ENCODE results near the gene CEP120. TPM values are rescaled to one million over a fixed set of nuclear protein-coding genes. Genes with fewer than 3 reads are reported as not detected.
"Not testable (repeated sequence)": the region's sequence is repeated elsewhere in the genome, so short reads cannot be mapped to it uniquely, and the experiment has no call there.

The CEP120 gene
- total RNA-seq, 1 experiment from 2014 or later = 36.7 TPM

- H3K4me3 ChIP-seq = no peak overlapping the region
These were observed 26.9 kb upstream of the CEP120 start for GRCh38 chr5:123450114-123450513.

GRCh38 chr5:123449424-123449974 is 26.3 kb upstream of the CEP120 start:
- no peaks in the 10 kb centered on the region for H3K4me1 ChIP-seq (replicated peaks)
- no peak for DNase-seq (ENCODE audit: low read depth in 1 of 2, low spot score in 2 of 2)
- H3K9me3 ChIP-seq (replicated peaks) = no peaks in the 10 kb centered on the region
- H3K27me3 ChIP-seq (replicated peaks) = no peaks in the 10 kb centered on the region; the same call in 1 of the 2 replicates
- no peaks in the 10 kb centered on the region for H3K36me3 ChIP-seq
- H3K4me3 ChIP-seq = no peak overlapping the region
- no peak overlapping the region for H3K27ac ChIP-seq

More at GRCh38 chr5:123450114-123450513, 26.9 kb upstream of the CEP120 start:
- Histone ChIP-seq H3K36me3 (no peaks in the 10 kb centered on the region), H3K27me3 (replicated peaks) (no peaks in the 10 kb centered on the region; the same call in 1 of the 2 replicates), H3K4me1 (replicated peaks) (0 out of 2 replicates have a peak, but pooled peaks cover 3% of the 10 kb centered on the region), H3K9me3 (replicated peaks) (no peaks in the 10 kb centered on the region), H3K27ac (no peak overlapping the region)
- no peak for DNase-seq (ENCODE audit: low read depth in 1 of 2, low spot score in 2 of 2)

DNA sequence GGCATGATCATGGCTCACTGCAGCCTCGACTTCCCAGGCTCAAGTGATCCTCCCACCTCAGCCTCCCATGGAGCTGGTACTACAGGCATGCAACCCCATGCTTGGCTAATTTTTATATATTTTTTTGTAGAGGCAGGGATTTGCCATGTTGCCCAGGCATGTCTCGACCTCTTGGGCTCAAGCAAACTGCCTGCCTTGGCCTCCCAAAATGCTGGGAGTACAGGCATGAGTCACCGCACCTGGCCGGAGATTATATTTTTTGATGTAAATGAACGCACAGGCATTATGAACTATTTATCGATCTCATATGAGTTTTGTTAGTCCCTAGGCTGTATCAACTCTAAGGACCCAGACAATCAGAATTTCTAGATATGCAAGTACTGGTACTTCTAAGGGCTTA is 25.5 kb upstream of the CEP120 start:
- no peaks in the 10 kb centered on the region; the same call in 1 of the 2 replicates for H3K27me3 ChIP-seq (replicated peaks)
- no peaks in the 10 kb centered on the region for H3K4me1 ChIP-seq (replicated peaks)
- H3K9me3 ChIP-seq (replicated peaks) = no peaks in the 10 kb centered on the region
- H3K36me3 ChIP-seq = no peaks in the 10 kb centered on the region
- no peak overlapping the region for H3K4me3 ChIP-seq
- no peak overlapping the region for H3K27ac ChIP-seq
- DNase-seq (ENCODE audit: low read depth in 1 of 2, low spot score in 2 of 2) = no peak

GRCh38 chr5:123448017-123448617 is 24.9 kb upstream of the CEP120 start:
- H3K4me1 ChIP-seq (replicated peaks) = no peaks in the 10 kb centered on the region
- H3K36me3 ChIP-seq = no peaks in the 10 kb centered on the region
- no peaks in the 10 kb centered on the region for H3K9me3 ChIP-seq (replicated peaks)
- no peak overlapping the region for H3K27ac ChIP-seq
- H3K4me3 ChIP-seq = no peak overlapping the region
- no peaks in the 10 kb centered on the region; the same call in 1 of the 2 replicates for H3K27me3 ChIP-seq (replicated peaks)
- DNase-seq (ENCODE audit: low read depth in 1 of 2, low spot score in 2 of 2) = no peak

- no peaks in the 10 kb centered on the region; the same call in 1 of the 2 replicates for H3K27me3 ChIP-seq (replicated peaks)
- no peak overlapping the region for H3K4me3 ChIP-seq
- H3K27ac ChIP-seq = no peak overlapping the region
- no peaks in the 10 kb centered on the region for H3K4me1 ChIP-seq (replicated peaks)
- no peaks in the 10 kb centered on the region for H3K36me3 ChIP-seq
- no peak for DNase-seq (ENCODE audit: low read depth in 1 of 2, low spot score in 2 of 2)
- no peaks in the 10 kb centered on the region for H3K9me3 ChIP-seq (replicated peaks)
These were observed 20.8 kb upstream of the CEP120 start for GRCh38 chr5:123444016-123444415.

DNA sequence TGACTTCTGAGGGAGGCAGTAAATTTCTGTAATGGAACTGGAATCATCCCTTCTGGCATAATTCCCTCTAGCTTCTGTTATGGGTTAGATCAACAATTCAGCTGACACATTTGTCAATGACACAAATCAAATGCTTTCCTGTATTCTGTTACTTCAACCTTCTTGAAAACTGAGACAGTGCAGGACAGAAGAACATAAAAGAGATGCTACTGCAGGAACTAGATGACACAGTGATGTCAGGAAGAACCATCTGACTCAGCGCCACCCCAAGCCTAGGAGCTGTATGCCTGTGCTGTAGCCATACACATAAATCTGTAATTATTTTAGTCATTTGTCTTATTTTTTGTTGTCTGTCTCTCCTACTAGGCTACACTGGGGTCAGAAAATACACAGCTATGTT is 18.2 kb upstream of the CEP120 start:
- no peaks in the 10 kb centered on the region; the same call in 1 of the 2 replicates for H3K27me3 ChIP-seq (replicated peaks)
- H3K4me3 ChIP-seq = no peak overlapping the region
- H3K27ac ChIP-seq = no peak overlapping the region
- H3K4me1 ChIP-seq (replicated peaks) = no peaks in the 10 kb centered on the region
- no peak for DNase-seq (ENCODE audit: low read depth in 1 of 2, low spot score in 2 of 2)
- H3K36me3 ChIP-seq = no peaks in the 10 kb centered on the region
- H3K9me3 ChIP-seq (replicated peaks) = no peaks in the 10 kb centered on the region

- H3K4me1 ChIP-seq (replicated peaks) = no peaks in the 10 kb centered on the region
- H3K27me3 ChIP-seq (replicated peaks) = no peaks in the 10 kb centered on the region; the same call in none of the 2 replicates
- no peaks in the 10 kb centered on the region for H3K36me3 ChIP-seq
- no peak overlapping the region for H3K4me3 ChIP-seq
- DNase-seq (ENCODE audit: low read depth in 1 of 2, low spot score in 2 of 2) = no peak
- H3K9me3 ChIP-seq (replicated peaks) = no peaks in the 10 kb centered on the region
- H3K27ac ChIP-seq = no peak overlapping the region
These were observed 17.4 kb upstream of the CEP120 start for GRCh38 chr5:123440456-123441181.

- H3K27me3 ChIP-seq (replicated peaks) = no peaks in the 10 kb centered on the region; the same call in none of the 2 replicates
- H3K4me1 ChIP-seq (replicated peaks) = no peaks in the 10 kb centered on the region
- no peak overlapping the region for H3K4me3 ChIP-seq
- H3K27ac ChIP-seq = no peak overlapping the region
- H3K36me3 ChIP-seq = no peaks in the 10 kb centered on the region
- no peaks in the 10 kb centered on the region for H3K9me3 ChIP-seq (replicated peaks)
- no peak for DNase-seq (ENCODE audit: low read depth in 1 of 2, low spot score in 2 of 2)
These were observed 16.5 kb upstream of the CEP120 start for GRCh38 chr5:123439709-123440108.

DNA sequence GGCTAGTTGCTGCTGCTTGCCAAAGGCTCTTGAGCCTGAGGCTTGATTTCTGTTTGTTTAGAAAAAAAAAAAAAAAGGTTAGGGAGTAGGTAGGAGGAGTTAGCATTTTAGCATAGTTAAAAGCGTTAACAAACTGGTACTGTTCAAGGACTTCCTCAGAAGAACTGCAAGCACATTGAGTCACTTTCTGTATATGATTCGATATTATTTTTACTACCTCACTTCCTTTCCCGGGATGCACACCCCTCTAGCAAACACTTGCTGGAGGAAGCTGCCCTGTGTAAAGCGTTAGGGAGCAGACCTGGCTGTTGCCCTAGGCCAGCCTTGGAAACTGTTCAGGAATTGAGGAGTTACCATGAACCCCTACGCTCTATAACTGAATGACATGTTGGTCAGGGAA is 15.7 kb upstream of the CEP120 start:
- DNase-seq (ENCODE audit: low read depth in 1 of 2, low spot score in 2 of 2) = no peak
- H3K27me3 ChIP-seq (replicated peaks) = no peaks in the 10 kb centered on the region; the same call in 1 of the 2 replicates
- no peaks in the 10 kb centered on the region for H3K9me3 ChIP-seq (replicated peaks)
- H3K4me3 ChIP-seq = no peak overlapping the region
- no peaks in the 10 kb centered on the region for H3K4me1 ChIP-seq (replicated peaks)
- no peak overlapping the region for H3K27ac ChIP-seq
- H3K36me3 ChIP-seq = no peaks in the 10 kb centered on the region

- Histone ChIP-seq H3K9me3 (replicated peaks) (no peaks in the 10 kb centered on the region), H3K36me3 (no peaks in the 10 kb centered on the region), H3K27ac (no peak overlapping the region), H3K27me3 (replicated peaks) (no peaks in the 10 kb centered on the region; the same call in 1 of the 2 replicates), H3K4me1 (replicated peaks) (no peaks in the 10 kb centered on the region), H3K4me3 (no peak overlapping the region)
- DNase-seq (ENCODE audit: low read depth in 1 of 2, low spot score in 2 of 2) = no peak
These were observed 15.0 kb upstream of the CEP120 start for GRCh38 chr5:123438244-123438643.

GRCh38 chr5:123436201-123436600 is 13.0 kb upstream of the CEP120 start:
- H3K27me3 ChIP-seq (replicated peaks) = no peaks in the 10 kb centered on the region; the same call in none of the 2 replicates
- no peaks in the 10 kb centered on the region for H3K4me1 ChIP-seq (replicated peaks)
- no peak overlapping the region for H3K27ac ChIP-seq
- no peak for DNase-seq (ENCODE audit: low read depth in 1 of 2, low spot score in 2 of 2)
- H3K9me3 ChIP-seq (replicated peaks) = no peaks in the 10 kb centered on the region
- H3K36me3 ChIP-seq = no peaks in the 10 kb centered on the region
- no peak overlapping the region for H3K4me3 ChIP-seq

DNA sequence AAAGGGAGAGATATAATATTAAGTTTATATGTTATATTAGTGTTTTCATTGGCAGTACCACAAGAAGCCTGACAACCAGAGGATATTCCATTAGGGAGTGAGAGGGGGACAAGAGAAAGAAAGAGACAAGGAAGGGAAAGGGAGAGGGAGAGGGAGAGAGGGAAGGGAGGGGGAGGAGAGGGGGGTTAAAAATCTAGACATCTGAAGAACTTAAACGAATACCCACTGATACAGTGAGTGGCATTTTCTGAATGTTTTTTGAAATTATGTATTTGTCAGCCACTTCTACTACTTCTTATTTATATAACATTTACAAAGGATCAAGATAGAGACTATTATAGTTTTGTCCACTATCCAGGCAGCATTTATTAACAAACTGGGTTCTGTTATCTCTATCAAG is 11.6 kb upstream of the CEP120 start:
- Histone ChIP-seq H3K4me1 (replicated peaks) (no peaks in the 10 kb centered on the region), H3K4me3 (no peak overlapping the region)

GRCh38 chr5:123433596-123433995 is 10.4 kb upstream of the CEP120 start:
- Histone ChIP-seq H3K4me1 (replicated peaks) (no peaks in the 10 kb centered on the region), H3K9me3 (replicated peaks) (no peaks in the 10 kb centered on the region), H3K36me3 (no peaks in the 10 kb centered on the region), H3K4me3 (no peak overlapping the region), H3K27ac (no peak overlapping the region), H3K27me3 (replicated peaks) (no peaks in the 10 kb centered on the region; the same call in none of the 2 replicates)
- no peak for DNase-seq (ENCODE audit: low read depth in 1 of 2, low spot score in 2 of 2)

More for the DNA sequence above, 11.6 kb upstream of the CEP120 start:
- no peaks in the 10 kb centered on the region for H3K9me3 ChIP-seq (replicated peaks)
- H3K27me3 ChIP-seq (replicated peaks) = no peaks in the 10 kb centered on the region; the same call in none of the 2 replicates
- no peaks in the 10 kb centered on the region for H3K36me3 ChIP-seq
- no peak overlapping the region for H3K27ac ChIP-seq
- no peak for DNase-seq (ENCODE audit: low read depth in 1 of 2, low spot score in 2 of 2)

DNA sequence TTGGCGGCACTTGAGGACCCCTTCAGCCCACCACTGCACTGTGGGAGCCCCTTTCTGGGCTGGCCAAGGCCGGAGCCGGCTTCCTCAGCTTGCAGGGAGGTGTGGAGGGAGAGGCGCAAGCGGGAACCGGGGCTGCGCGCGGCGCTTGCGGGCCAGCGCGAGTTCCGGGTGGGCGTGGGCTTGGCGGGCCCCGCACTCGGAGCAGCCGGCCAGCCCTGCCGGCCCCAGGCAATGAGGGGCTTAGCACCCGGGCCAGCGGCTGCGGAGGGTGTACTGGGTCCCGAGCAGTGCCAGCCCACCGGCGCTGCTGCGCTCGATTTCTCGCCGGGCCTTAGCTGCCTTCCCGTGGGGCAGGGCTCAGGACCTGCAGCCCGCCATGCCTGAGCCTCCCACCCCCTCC is 7.2 kb upstream of the CEP120 start:
- H3K27ac ChIP-seq; H3K4me1 ChIP-seq (replicated peaks); H3K36me3 ChIP-seq; H3K4me3 ChIP-seq; H3K27me3 ChIP-seq (replicated peaks); H3K9me3 ChIP-seq (replicated peaks); DNase-seq (ENCODE audit: low read depth in 1 of 2, low spot score in 2 of 2): not testable (repeated sequence)

Measured in SJSA1 (cell line).